SK-N-SH (cell line): Measurements from ENCODE around the gene MLYCD. TPM values are rescaled to one million over a fixed set of nuclear protein-coding genes. Genes with fewer than 3 reads are reported as not detected.

Experiments used
- CTCF ChIA-PET: fragments of 300-600, 350-600 bp; formaldehyde crosslinking; extraction: SDS; loops from one replicate; lab custom pipeline; 2021; lab: Yijun Ruan, JAX
- POLR2A ChIA-PET: fragments of 350-600 bp; sonication (Branson Sonifier 250); formaldehyde crosslinking; extraction: SDS; loops from one replicate; lab custom pipeline; 2020; ENCODE audit warnings: antibody characterized with exemption, inconsistent platforms; lab: Yijun Ruan, JAX
- DNase-seq: peaks from one replicate; pipeline ENCODE4 v3.0.0; 2012
- H2AFZ ChIP-seq: fragments of 200-600 bp; sonication (generic); 2 replicates; pipeline ENCODE4 v1.8.1; 2016; ENCODE audit warnings: antibody characterized with exemption, mild to moderate bottlenecking, low read depth
- H3F3A ChIP-seq: fragments of 200-600 bp; sonication (generic); replicated peaks from 2 replicates; pipeline ENCODE3; 2016; ENCODE audit warnings: antibody characterized with exemption, mild to moderate bottlenecking; ENCODE audit not compliant: insufficient read depth
- H3K27ac ChIP-seq, 2 experiments: fragments of 200-500 bp in 1 of 2; fragments of 200-600 bp in 1 of 2; sonication (Bioruptor generic) in 1 of 2; sonication (generic), shearing (Covaris generic) in 1 of 2; 2 replicates each; pipeline versions ENCODE4 v1.5.1 to v1.6.1; 2014 to 2016; ENCODE audit warnings: low read depth in 2 of 2, inconsistent platforms in 1 of 2, low read length in 1 of 2, mild to moderate bottlenecking in 1 of 2, mixed read lengths in 1 of 2
- H3K27me3 ChIP-seq: fragments of 200-600 bp; sonication (generic), shearing (Covaris generic); 2 replicates; pipeline ENCODE4 v1.6.1; 2016; ENCODE audit warnings: mixed run types; ENCODE audit not compliant: insufficient read depth
- H3K36me3 ChIP-seq, 2 experiments: fragments of 200-500 bp in 1 of 2; fragments of 200-600 bp in 1 of 2; sonication (Bioruptor generic) in 1 of 2; sonication (generic) in 1 of 2; replicated peaks in 1 of 2; 2 replicates each; pipeline versions ENCODE3 to v1.5.1; 2014 to 2016; ENCODE audit warnings: low read length in 1 of 2, mild to moderate bottlenecking in 1 of 2; ENCODE audit not compliant: insufficient read depth in 2 of 2, control insufficient read depth in 1 of 2
- H3K4me1 ChIP-seq, 2 experiments: fragments of 200-500 bp in 1 of 2; fragments of 200-600 bp in 1 of 2; sonication (Bioruptor generic) in 1 of 2; sonication (generic), shearing (Covaris generic) in 1 of 2; 2 replicates each; pipeline versions ENCODE4 v1.5.1 to v1.6.1; 2014 to 2016; ENCODE audit warnings: low read depth in 1 of 2, low read length in 1 of 2, mixed run types in 1 of 2; ENCODE audit not compliant: insufficient read depth in 2 of 2, control insufficient read depth in 1 of 2
- H3K4me2 ChIP-seq: fragments of 200-600 bp; sonication (generic), shearing (Covaris generic); 2 replicates; pipeline ENCODE4 v1.6.1; 2017; ENCODE audit warnings: mixed run types
- H3K4me3 ChIP-seq, 2 experiments: fragments of 200-500 bp in 1 of 2; fragments of 200-600 bp in 1 of 2; sonication (Bioruptor generic) in 1 of 2; sonication (generic), shearing (Covaris generic) in 1 of 2; 2 replicates each; pipeline versions ENCODE4 v1.5.1 to v1.8.1; 2014 to 2016; ENCODE audit warnings: low read depth in 2 of 2, inconsistent platforms in 1 of 2, low read length in 1 of 2, mild to moderate bottlenecking in 1 of 2, mixed read lengths in 1 of 2, moderate library complexity in 1 of 2
- H3K79me2 ChIP-seq: fragments of 200-600 bp; sonication (generic); 2 replicates; pipeline ENCODE4 v1.8.1; 2017; ENCODE audit warnings: mild to moderate bottlenecking; ENCODE audit not compliant: insufficient read depth
- H3K9ac ChIP-seq: fragments of 200-600 bp; sonication (generic); 2 replicates; pipeline ENCODE4 v1.6.1; 2017; ENCODE audit warnings: mixed run types
- H3K9me2 ChIP-seq: fragments of 200-600 bp; sonication (generic); 2 replicates; pipeline ENCODE4 v1.6.1; 2017; ENCODE audit warnings: mixed run types
- H3K9me3 ChIP-seq: fragments of 200-600 bp; sonication (generic); 2 replicates; pipeline ENCODE4 v1.6.1; 2017; ENCODE audit warnings: mixed run types, mild to moderate bottlenecking, moderate library complexity
- H4K20me1 ChIP-seq: fragments of 200-600 bp; sonication (generic); 2 replicates; pipeline ENCODE4 v1.6.1; 2017; ENCODE audit warnings: mild to moderate bottlenecking, mixed run types; ENCODE audit not compliant: insufficient read depth
- CHD2 ChIP-seq: fragments of 150-350 bp; IDR thresholded peaks from 2 replicates; pipeline ENCODE4 v1.6.1; 2018; ENCODE audit warnings: low read length; ENCODE audit not compliant: partially characterized antibody
- EZH2phosphoT487 ChIP-seq: fragments of 200-600 bp; sonication (generic); IDR thresholded peaks from 2 replicates; pipeline ENCODE4 v1.6.1; 2017; ENCODE audit warnings: low read depth, mixed run types, mild to moderate bottlenecking, antibody characterized with exemption, moderate library complexity, borderline replicate concordance
- FOSL2 ChIP-seq: IDR thresholded peaks from 2 replicates; pipeline ENCODE4 v1.4.0; 2012; ENCODE audit warnings: low read depth, mild to moderate bottlenecking, moderate library complexity, borderline replicate concordance
- FOXM1 ChIP-seq: IDR thresholded peaks from 2 replicates; pipeline ENCODE4 v1.4.0; 2012; ENCODE audit warnings: low read depth, mild to moderate bottlenecking
- GATA2 ChIP-seq: sonication (generic); formaldehyde crosslinking; IDR thresholded peaks from 2 replicates; pipeline ENCODE4 v1.5.0; 2020; ENCODE audit warnings: mild to moderate bottlenecking, missing genetic modification reagents
- JUND ChIP-seq: IDR thresholded peaks from 2 replicates; pipeline ENCODE4 v1.4.0; 2012
- NRF1 ChIP-seq: IDR thresholded peaks from 2 replicates; pipeline ENCODE4 v1.6.1; 2012; ENCODE audit warnings: low read depth, mild to moderate bottlenecking, low read length
- REST ChIP-seq: IDR thresholded peaks from 2 replicates; pipeline ENCODE4 v1.6.1; 2012; ENCODE audit warnings: mild to moderate bottlenecking, low read depth, low read length, moderate library complexity
- RFX5 ChIP-seq: IDR thresholded peaks from 2 replicates; pipeline ENCODE4 v1.6.1; 2012; ENCODE audit warnings: mild to moderate bottlenecking, improper control_type of control experiment, low read length
- SMC3 ChIP-seq: IDR thresholded peaks from 2 replicates; pipeline ENCODE4 v1.6.1; 2012; ENCODE audit warnings: low read depth, low read length, improper control_type of control experiment
- TEAD4 ChIP-seq: IDR thresholded peaks from 2 replicates; pipeline ENCODE4 v1.4.0; 2012; ENCODE audit warnings: mild to moderate bottlenecking, borderline replicate concordance; ENCODE audit not compliant: insufficient read depth
- USF2 ChIP-seq: fragments of 150-350 bp; IDR thresholded peaks from 2 replicates; pipeline ENCODE4 v1.6.1; 2017; ENCODE audit warnings: antibody characterized with exemption, low read length, low read depth, borderline replicate concordance
- YY1 ChIP-seq: IDR thresholded peaks from 2 replicates; pipeline ENCODE4 v1.4.0; 2012; ENCODE audit warnings: low read depth, mild to moderate bottlenecking
- ZBTB33 ChIP-seq: IDR thresholded peaks from 2 replicates; pipeline ENCODE4 v1.4.0; 2012; ENCODE audit warnings: low read depth, borderline replicate concordance
- WGBS: methylation state at CpG from one replicate; pipeline ENCODE4 v1.1.6; 2017; ENCODE audit warnings: low lambda C conversion rate; 5-methylcytosine and 5-hydroxymethylcytosine counted together
- polyA plus RNA-seq, 3 experiments: library from polyadenylated mRNA; depleted of rRNA; stranded (reverse); fragments of >200 nt; gene quantifications; 2 replicates each; pipeline ENCODE4 v1.2.3, GENCODE V29; 2012
- TF ChIP-seq, protein P1 (sequence below): IDR thresholded peaks from 2 replicates; pipeline ENCODE4 v1.4.0; 2012; ENCODE audit warnings: low read depth
- TF ChIP-seq, protein P2 (sequence below): IDR thresholded peaks from 2 replicates; pipeline ENCODE4 v1.4.0; 2012; ENCODE audit warnings: low read depth, borderline replicate concordance

Gene MLYCD
- polyA plus RNA-seq, 1 of the 3 experiments (the other 2 are of a cell fraction): 2.4 TPM

- ChIA-PET POLR2A (no interaction called here), CTCF (no interaction called here)
- Histone ChIP-seq H3K4me1 (no peaks in the 10 kb centered on the region; a peak in 1 of 4 replicates), H3K4me3 (no peak overlapping the region), H3K79me2 (no peaks in the 10 kb centered on the region), H3K9ac (no peak overlapping the region), H3K27ac (no peak overlapping the region), H3K4me2 (no peak overlapping the region), H2AFZ (no peak overlapping the region), H3K27me3 (no peaks in the 10 kb centered on the region; the same call in 1 of the 2 replicates), H3K9me2 (no peaks in the 10 kb centered on the region), H3K36me3 (no peaks in the 10 kb centered on the region), H4K20me1 (no peaks in the 10 kb centered on the region), H3F3A (no peaks in the 10 kb centered on the region), H3K9me3 (no peaks in the 10 kb centered on the region)
- DNase-seq: no peak
- 74% methylated on average over 11 of the region's 11 CpGs for WGBS
- TF ChIP-seq SMC3: no peak
- no peak for TF ChIP-seq JUND
- TF ChIP-seq TEAD4: no peak
- no peak for TF ChIP-seq USF2
- TF ChIP-seq FOSL2: no peak
- no peak for TF ChIP-seq YY1
Measured at GRCh38 chr16:83852774-83853173, 46.1 kb upstream of the MLYCD start.

GRCh38 chr16:83853834-83854233, 45.1 kb upstream of the MLYCD start:
- no peak for TF ChIP-seq JUND
- no peak for TF ChIP-seq FOXM1
- TF ChIP-seq ZBTB33: no peak
- no peak for TF ChIP-seq REST
- TF ChIP-seq EZH2phosphoT487: no peak
- no peak for TF ChIP-seq SMC3
- TF ChIP-seq RFX5: no peak
- TF ChIP-seq, protein P1, sequence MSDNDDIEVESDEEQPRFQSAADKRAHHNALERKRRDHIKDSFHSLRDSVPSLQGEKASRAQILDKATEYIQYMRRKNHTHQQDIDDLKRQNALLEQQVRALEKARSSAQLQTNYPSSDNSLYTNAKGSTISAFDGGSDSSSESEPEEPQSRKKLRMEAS: no peak
- TF ChIP-seq GATA2 (CRISPR knock-in tag): no peak
- TF ChIP-seq, protein P2, sequence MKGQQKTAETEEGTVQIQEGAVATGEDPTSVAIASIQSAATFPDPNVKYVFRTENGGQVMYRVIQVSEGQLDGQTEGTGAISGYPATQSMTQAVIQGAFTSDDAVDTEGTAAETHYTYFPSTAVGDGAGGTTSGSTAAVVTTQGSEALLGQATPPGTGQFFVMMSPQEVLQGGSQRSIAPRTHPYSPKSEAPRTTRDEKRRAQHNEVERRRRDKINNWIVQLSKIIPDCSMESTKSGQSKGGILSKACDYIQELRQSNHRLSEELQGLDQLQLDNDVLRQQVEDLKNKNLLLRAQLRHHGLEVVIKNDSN: no peak
- no peak for TF ChIP-seq CHD2
- TF ChIP-seq NRF1: no peak
- CTCF ChIA-PET: interaction anchor here (1.2 to 1.4 kb wide), 2 partner anchors 28 to 33 kb away, joined by 3 to 4 read pairs; no protein-coding TSS in a partner anchor
- Histone ChIP-seq H3K9ac (no peak overlapping the region), H3K4me3 (no peak overlapping the region), H3K4me1 (no peaks in the 10 kb centered on the region), H3K36me3 (no peaks in the 10 kb centered on the region), H3F3A (no peaks in the 10 kb centered on the region), H4K20me1 (no peaks in the 10 kb centered on the region), H3K9me2 (no peaks in the 10 kb centered on the region), H3K9me3 (no peaks in the 10 kb centered on the region), H2AFZ (no peak overlapping the region), H3K4me2 (no peak overlapping the region), H3K79me2 (no peaks in the 10 kb centered on the region), H3K27me3 (peaks cover 8% of the 10 kb centered on the region; the same call in 1 of the 2 replicates), H3K27ac (no peak overlapping the region)
- DNase-seq: no peak
- POLR2A ChIA-PET: no interaction called here
- 79% methylated on average over 6 of the region's 8 CpGs for WGBS
